Measurements from ENCODE around the gene MT3. TPM values are rescaled to one million over a fixed set of nuclear protein-coding genes. Genes with fewer than 3 reads are reported as not detected.
"Not testable (repeated sequence)": the region's sequence is repeated elsewhere in the genome, so short reads cannot be mapped to it uniquely, and the experiment has no call there.

Gene MT3
- total RNA-seq, 1 donor from 2014 or later, result not detected

DNA sequence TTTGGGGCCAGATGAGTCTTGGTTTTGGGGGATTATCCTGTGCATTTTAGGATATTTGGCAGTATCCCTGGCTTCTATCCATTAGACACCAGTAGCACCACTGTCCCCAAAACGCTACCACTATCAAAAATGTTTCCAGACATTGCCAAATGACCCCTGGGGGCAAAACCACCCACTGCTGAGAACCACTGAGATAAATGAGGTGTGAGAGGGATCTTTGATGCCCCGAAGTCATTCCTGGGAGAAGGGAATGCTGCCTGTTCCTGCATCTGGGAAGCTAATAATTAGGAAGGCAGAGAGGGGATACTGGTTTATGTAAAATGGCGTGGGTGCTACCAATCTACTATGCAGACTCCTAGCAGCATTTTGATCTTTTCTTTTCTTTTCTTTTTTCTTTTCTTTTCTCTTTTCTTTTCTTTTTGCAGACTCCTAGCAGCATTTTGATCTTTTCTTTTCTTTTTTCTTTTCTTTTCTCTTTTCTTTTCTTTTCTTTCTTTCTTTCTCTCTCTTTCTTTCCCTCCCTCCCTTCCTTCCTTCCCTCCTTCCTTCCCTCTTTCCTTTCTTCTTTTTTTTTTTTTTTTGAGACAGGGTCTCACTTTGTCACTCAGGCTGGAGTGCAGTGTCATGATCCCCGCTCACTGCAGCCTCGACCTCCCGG is 8.8 kb upstream of the MT3 start:
- DNase-seq, result no peak

DNA sequence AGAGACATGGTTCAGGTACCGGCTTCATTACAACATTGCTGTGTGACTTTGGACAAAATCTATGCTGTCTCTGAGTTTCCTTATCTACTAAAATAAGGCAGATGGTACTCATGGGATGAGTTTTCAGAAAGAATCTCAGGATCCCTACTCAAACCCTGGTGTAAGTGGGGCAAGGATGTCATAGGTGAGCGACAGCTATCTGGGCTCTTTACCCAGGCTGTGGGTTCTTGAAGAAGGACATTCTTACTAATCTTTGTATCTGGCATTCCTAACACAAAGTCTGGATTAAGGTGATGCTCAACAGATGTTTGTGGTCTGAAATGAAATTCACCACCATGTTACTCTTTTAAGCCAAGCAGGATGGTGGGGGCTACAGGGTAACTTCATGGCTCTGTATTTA is 6.4 kb upstream of the MT3 start:
- not testable (repeated sequence) for DNase-seq

DNA sequence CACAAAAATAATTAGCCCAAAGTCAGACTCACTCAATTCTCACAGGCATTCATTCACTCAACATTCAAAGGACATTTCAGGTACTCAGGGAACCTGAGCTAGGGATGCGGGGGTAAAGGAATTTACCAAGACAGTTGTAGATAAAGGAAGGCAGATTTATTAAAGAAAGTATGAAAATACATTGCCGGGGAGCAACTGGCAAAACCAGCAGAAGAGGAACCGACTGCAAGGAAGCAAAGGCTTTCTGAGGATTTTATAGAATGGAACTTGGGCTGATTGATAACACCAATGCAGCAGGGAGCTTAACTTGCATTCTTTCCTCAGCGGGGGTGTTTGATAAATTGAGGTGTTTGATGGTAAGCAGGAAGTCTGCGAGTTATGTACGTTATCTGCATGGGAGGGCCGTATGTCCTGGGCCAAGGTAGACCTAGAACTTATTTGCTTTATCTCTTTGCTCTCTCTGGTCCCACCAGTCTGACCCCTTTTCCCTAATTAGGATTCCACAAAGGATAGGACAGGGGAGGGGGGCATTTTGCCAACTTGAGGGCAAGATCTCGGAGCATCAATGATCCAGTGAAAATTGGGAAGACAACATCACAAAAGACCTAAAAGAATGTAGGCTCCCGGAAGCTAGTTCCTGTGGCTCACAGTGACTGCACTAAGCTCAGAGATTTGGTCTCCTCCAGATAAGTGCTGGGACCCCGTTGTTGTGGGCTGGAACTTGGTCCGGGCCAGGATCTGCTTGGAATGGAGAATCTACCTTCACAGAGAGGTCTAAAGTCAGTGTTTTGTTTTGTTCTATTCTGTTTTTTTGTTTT is 5.8 kb upstream of the MT3 start:
- no peak for DNase-seq

DNA sequence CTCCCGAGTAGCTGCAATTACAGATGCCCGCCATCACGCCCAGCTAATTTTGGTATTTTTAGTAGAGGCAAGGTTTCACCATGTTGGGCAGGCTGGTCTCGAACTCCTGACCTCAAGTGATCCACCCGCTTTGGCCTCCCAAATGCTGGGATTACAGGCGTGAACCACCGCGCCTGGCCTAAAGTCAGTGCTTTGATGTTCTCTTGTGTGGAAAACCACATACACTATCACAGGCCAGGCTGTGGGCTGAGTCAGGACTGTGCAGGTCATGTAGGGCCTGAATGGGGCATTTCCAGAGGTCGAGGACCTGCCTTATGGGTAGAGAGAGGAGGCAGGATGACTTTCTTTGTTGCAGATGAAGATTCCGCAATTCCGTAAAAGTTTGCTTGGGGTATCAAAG is 5.1 kb upstream of the MT3 start:
- no peak for DNase-seq

DNA sequence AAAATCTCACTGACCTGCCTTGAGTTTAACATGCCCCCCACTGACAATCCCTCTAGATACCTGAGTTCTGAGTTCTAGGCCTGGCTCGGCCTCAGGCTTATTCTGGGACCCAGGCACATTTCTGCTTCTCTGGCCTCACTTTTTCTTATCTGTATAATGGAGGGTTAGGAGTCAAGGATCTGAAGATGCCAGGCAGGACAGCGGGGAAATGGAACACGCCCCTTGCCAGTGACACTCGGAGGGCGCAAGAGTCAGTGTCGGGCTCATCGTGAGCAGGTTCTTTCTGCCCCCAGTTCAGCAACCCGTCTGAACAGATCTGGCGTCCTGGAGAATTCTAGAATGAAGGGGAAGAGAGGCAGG is 567 bp upstream of the MT3 start:
- no peak for DNase-seq

DNA sequence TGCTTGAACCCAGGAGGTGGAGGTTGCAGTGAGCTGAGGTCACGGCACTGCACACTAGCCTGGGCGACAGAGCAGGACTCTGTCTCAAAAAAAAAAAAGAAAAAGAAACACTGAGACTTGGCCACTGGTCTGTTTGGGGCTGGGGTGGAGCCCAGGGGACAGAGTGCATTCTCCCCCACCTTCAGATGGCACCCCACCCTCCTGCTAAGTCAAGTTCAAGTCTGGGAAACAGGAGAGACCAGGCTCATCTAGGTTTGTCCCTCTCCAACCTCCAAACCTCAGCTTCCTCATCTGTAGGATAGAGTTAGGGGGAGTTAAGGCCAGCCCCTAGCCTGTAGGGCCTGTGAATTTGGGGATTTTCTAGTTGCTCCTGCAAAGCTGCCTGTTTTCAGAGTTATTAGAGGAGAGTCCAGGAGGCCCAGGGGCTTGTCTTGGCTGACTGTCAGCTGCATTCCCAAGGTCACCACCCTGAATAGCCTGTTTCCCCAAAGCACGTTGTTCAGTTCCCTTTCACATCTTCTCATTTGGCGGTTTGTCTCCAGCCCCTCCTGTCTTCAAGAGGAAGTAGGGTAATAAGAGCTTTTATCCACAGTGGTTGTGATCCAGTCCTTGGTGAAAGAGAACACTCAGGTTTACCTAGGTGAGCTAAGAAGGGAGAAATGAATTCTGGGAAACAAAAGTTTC is 2.2 kb downstream of the MT3 start:
- peak; percentile 12 for DNase-seq

DNA sequence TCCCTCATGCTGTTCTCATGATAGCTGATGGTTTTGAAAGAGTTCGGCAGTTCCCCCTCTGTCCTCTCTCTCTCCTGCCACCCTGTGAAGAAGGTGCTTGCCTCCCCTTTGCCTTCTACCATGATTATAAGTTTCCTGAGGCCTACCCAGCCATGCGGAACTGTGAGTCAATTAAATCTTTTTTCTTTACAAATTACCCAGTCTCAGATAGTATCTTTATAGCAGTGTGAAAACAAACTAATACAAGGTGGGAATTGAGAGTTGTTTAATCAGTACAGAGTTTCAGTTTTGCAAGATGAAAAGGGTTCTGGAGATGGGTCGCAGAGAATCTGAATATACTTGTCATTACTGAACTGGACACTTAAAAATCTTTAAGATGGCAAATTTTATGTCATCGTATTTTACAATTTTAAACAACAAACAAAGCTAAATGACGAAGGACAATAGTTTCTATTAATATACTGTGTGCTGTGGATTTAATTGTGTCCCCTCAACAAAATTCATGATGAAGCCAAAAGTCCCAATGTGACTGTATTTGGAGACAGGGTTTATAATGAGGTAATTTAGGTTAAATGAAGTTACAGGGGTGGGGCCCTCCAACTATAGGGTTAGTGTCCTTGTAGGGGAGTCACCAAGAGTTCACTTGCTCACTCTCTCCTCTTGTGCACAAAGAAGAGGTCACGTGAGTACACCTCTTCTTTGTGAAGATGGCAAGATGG is 4.4 kb downstream of the MT3 start:
- DNase-seq, result no peak

DNA sequence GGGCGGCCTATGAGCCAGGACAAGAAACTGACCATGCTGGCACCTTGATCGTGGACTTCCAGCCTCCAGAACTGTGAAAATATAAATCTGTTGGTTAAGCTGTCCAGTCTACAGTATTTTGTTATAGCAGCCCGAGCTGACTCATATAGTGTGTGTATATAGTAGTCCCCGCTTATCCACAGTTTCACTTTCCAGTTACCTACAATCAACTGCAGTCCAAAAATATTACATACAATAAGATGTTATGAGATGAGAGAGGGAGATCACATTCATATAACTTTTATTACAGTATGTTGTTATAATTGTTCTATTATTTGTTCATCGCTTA is 4.9 kb downstream of the MT3 start:
- DNase-seq, result no peak

DNA sequence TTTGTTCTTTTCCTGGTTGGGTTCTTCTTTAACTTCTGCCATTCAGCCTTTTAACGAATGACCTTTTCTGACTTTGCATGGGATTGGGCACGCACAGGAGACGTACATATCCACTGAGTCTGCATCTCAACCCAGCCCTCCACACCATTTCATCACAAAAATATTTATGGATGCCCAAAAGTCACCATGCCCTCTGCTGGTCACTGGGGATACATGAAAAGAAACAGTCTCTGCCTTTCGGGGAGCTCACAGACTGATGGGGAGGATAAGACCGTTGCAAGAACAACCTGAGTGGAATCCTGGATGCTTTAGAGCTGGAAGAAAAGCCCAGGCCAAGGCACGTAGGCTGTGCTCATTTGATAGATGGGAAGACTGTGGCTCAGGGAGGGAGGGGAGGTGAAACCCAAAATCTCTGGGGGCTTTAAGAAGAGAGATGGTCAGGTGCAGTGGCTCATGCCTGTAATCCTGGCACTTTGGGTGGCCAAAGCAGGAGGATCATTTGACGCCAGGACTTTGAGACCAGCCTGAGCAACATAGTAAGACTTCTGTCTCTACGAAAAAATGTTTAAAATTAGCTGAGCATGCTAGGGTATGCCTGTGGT is 11.2 kb downstream of the MT3 start:
- DNase-seq, result peak; percentile 48

DNA sequence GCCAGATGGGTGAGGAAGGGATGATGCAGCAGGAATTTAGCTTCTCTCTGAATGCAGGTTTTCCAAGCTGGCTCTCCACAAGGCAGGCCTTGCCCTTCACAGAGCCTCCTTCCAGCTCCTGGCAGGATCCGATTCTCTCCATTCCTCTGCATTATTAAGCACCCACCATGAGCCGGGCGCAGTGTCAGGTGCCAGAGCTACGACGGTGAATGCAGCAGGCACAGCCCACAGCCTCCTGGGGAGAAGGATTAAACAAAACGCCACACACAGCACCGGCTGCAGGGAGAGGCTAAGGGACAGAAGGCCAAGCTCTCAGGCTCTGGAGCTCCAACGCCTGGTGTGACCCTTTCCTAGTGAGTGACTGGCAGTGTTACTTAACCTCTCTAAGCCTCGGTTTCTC is 12.0 kb downstream of the MT3 start:
- DNase-seq, result no peak

DNA sequence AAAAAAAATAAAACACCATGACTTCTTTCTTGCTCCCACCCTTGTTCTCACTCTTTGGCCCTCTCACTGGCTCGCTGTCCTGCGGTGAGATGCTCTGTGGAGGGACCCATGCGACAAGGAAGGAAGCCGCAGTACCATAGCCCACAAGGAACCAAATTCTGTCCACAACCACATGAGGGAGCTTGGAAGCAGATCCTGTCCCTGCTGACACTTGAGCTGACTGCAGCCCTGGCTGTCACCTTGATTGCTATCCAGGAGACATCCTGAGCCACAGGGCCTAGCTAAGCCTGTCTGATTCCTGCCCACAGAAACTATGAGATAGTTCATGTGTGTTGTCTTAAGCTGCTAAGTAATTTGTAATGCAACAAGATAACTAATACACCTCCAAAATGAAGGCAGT is 14.3 kb downstream of the MT3 start:
- DNase-seq, result peak; percentile 37

DNA sequence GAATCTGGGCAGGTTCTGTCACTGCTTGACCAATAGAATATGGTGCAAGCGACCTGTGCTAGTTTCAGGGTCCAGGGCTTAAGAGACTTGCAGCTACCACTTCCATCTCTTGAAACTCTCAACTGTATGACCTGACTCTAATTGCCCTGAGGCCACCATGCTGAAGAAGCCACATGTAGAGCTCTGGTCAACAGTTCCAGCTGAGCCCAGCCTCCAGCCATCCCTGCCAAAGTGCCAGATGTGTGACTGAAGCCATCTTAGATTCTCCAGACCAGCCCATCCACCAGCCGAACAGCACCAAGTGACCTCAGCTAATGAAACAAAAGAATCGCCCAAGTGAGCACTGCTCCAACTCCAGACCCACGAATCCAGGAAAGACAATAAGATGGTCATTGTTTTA is 15.6 kb downstream of the MT3 start:
- DNase-seq, result no peak

DNA sequence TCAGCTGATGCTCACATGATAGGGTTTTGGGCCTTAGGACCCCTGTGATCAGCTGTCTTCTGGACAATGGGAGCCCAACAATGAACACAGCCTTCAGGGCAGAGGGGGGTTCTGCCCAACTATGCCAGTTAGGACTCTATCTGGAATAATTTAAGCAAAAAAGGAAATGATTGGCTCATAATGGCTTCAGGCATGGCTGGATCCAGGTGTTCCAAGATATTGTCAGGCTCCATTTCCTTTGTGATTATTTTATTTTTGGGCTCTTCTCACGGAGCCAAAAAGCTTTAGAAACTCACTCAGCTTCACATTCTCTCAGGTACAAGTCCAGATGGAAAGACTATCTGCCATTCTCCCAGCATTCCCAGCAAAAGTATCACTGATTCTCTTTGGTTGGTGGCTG is 16.1 kb downstream of the MT3 start:
- no peak for DNase-seq

DNA sequence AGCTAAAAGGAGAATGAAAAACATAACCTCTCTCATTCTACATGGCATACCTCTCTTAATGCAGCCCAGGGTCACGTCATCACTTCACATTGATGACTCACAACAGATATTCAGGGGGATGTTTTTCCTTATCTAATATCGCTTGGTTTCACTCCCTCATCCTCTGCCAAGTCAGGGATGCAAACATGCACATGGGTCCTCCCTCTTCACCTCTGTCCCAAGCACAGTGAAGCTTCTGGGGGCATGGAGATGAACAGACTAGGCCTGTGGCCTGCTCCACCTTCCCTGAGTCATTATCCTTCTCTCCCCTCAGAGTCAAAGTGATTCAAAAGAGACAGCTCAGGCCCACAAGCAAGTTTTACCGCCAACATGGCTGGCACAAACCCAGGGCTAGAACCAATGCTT is 16.7 kb downstream of the MT3 start:
- no peak for DNase-seq

DNA sequence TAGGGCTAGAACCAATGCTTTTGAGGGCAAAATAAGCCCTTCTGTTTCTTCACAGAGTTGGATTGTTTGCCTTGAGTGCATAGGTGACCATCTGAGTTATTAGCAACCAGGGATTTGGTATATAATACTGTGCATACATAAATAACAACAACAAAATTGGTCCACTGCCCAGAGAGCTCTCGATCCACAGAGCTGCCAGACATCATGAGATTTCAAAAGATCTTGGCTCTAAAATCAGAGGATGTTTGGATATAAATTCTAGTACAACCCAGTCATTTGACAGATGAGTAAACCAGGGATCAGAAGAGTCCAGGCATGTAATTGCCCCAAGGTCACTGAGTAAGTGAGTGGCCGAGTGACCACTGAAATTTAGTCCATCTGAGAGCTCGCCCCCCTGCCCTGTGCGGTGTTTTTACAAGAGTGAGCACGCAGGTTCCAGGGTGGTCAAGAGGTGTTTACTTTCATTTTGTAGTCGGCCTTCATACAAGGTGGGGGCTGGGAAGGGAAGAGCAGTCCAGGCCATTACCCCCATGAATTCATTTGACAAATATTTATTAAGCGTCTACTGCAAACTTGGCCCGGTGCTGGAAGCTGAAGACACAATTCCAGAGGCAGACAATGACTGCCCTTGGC is 17.3 kb downstream of the MT3 start:
- peak; percentile 48 for DNase-seq

DNA sequence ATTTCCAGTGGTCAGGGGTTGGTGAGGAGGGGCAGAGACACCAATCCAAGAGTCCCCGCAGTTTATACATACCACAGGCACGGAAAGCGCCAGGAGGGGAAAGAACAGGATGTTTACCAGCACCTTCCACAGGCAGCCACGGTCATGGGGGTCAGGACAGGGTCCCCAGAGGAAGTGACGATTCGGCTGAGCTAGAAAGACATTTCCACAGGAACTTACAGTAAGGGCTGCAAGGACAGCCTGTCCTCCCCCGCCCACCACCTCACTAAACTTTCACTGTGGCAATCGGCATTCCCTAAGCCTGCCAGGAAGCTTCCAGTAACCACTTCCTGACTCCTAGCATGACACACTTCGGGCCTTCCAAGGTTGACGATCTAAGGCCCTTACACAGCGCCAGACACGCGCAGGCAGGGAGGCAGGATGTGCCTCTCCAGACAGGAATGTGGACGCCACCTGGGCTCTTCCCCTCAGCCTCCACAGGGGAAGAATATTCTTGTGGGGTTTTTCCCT is 17.8 kb downstream of the MT3 start:
- DNase-seq, result peak; percentile 54

DNA sequence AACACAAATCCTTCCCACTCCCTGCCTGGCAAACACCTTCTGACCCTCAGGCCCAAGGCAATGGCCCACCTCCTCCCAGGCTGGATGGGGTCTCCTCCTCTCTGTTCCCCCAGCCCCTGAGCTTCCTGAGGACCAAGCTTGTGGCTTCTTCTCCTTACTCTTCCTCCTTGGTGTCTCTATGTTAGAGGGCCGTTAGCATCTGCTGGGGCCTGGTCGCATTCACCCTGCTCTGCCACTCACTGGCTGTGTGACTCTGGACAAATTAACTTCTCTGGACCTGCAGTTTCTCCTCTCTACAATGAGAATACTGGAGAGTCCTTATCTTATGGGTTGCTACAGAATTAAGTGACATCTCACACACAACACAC is 18.3 kb downstream of the MT3 start:
- DNase-seq, result no peak

DNA sequence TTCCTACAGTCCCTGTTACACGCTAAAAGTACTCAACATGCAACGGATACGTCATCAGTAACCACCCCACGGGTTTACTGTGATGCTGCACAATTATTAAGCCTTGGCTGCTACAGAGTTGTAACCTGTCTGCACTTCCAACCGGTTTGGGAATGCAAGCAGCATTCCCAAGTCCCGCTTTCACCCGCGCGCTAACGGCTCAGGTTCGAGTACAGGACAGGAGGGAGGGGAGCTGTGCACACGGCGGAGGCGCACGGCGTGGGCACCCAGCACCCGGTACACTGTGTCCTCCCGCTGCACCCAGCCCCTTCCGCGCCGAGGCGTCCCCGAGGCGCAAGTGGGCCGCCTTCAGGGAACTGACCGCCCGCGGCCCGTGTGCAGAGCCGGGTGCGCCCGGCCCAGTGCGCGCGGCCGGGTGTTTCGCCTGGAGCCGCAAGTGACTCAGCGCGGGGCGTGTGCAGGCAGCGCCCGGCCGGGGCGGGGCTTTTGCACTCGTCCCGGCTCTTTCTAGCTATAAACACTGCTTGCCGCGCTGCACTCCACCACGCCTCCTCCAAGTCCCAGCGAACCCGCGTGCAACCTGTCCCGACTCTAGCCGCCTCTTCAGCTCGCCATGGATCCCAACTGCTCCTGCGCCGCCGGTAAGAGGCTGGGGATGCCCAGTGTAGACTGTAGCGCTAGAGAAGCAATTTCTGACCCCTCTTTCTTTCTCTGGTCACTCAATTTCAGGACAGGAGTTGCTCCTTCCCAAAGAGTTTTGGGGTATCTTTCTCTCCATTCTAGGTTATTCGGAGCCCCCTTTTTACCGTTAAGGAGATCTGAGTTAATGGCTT is 18.9 kb downstream of the MT3 start, which contains the start of gene MT2A:
MT2A (plus strand) TSS at position 542 of the 833 bp plus-strand sequence; CDS start at position 614, 72 bp downstream.
- DNase-seq, result peak; percentile 95

DNA sequence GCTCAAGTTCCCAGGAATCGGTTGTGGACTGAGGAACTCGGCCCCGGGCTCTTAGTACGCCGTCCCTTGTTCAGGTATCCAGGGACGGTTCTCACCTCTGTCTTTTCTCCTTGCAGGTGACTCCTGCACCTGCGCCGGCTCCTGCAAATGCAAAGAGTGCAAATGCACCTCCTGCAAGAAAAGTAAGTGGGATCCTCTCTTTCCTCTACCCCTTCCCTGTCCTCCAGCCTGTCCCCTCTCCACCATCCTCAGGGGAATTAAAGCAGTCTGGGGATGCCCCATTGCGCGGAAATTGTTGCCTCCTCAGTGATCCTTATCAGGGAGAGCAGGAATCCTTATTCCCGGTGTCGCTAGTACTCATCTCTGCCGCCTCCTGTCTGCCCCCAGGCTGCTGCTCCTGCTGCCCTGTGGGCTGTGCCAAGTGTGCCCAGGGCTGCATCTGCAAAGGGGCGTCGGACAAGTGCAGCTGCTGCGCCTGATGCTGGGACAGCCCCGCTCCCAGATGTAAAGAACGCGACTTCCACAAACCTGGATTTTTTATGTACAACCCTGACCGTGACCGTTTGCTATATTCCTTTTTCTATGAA is 19.6 kb downstream of the MT3 start:
- DNase-seq, result peak; percentile 41

DNA sequence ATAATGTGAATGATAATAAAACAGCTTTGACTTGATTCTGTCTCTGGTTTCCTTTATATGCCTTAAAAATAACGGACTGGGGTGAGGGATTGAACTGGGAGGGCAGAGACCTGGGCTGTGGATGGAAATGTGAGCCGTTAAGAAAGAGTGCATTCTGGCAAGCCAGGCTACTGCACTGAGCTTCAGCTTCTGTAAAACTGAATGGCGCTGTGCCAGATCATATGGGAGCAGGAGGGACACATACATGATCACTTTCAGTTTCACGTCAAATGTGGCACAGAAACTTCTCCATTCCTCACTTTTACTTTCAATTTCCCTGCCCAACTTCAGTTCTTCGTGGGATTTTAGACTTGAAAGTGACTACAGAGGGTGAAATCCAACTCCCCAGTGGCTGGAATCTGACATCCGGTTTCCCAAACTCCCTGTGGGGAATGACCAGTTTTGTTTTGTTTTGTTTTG is 20.2 kb downstream of the MT3 start:
- peak; percentile 83 for DNase-seq

Data from tongue (tissue), 2 donors.